ENCODE results near the gene MTNR1A. TPM values are rescaled to one million over a fixed set of nuclear protein-coding genes. Genes with fewer than 3 reads are reported as not detected.
A peak's percentile ranks its signal among the peaks of the same experiment; 100 is the strongest.

Gene MTNR1A
- total and polyA plus RNA-seq, 3 donors from 2014 or later = 1.5 to 3.3 (median 1.9) TPM

DNA sequence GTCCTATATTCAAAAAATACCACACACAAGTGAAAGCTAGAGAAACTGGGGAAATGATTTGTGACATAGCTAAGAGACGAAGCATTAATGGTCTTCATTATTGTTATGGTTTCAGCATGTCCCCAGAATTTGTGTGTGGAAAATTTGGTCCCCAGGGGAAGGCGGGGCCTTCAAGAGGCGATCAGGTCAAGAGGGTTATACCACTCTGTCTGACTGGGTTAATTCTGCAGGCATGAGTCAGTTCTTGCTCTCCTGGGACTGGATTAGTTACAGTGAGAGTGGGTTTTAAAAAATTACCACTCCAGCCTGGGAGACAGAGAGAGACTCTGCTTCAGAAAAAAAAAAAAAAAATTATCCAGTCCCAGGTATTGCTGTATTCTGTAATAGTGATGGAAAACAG, 2.1 kb upstream of the MTNR1A start:
- no peak overlapping the region for H3K4me3 ChIP-seq
- no peaks in the 10 kb centered on the region for H3K9me3 ChIP-seq
- no peak for DNase-seq
- no peak overlapping the region for H3K27ac ChIP-seq
- intact Hi-C loops (cut with DNase I; ENCODE audit: low total_unique reads) = no loop called here
- WGBS, 2 donors = 72 to 76% methylated on average over 3 of the region's 3 CpGs
- H3K27me3 ChIP-seq = no peaks in the 10 kb centered on the region
- peaks cover 3% of the 10 kb centered on the region for H3K4me1 ChIP-seq
- H3K36me3 ChIP-seq (ENCODE audit: low read depth, missing control alignments) = no peaks in the 10 kb centered on the region
- TF ChIP-seq, protein P1, sequence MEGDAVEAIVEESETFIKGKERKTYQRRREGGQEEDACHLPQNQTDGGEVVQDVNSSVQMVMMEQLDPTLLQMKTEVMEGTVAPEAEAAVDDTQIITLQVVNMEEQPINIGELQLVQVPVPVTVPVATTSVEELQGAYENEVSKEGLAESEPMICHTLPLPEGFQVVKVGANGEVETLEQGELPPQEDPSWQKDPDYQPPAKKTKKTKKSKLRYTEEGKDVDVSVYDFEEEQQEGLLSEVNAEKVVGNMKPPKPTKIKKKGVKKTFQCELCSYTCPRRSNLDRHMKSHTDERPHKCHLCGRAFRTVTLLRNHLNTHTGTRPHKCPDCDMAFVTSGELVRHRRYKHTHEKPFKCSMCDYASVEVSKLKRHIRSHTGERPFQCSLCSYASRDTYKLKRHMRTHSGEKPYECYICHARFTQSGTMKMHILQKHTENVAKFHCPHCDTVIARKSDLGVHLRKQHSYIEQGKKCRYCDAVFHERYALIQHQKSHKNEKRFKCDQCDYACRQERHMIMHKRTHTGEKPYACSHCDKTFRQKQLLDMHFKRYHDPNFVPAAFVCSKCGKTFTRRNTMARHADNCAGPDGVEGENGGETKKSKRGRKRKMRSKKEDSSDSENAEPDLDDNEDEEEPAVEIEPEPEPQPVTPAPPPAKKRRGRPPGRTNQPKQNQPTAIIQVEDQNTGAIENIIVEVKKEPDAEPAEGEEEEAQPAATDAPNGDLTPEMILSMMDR (IDR thresholded peaks at IDR 0.05) = no peak
- no peak for TF ChIP-seq POLR2A (IDR thresholded peaks at IDR 0.05)

DNA sequence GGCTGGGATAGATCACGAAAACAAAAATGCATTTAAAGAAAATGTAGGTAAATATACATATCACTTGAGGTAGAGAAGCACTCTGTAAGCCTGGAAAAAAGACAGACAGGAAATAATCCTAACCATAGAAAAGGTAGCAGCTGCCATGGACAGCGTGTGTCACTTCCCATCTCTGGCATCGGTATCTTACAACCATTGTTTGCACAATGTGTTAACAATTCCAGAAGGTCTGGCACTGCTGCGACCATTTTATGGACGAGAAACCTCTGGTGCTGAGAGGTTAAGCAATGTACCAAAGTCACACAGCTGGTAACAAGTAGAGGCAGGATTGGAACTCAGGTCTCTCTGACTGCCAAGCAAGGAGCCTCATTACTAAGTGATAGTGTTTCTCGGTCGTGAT, 1.7 kb upstream of the MTNR1A start:
- Histone ChIP-seq H3K27ac (no peak overlapping the region), H3K4me1 (peaks cover 3% of the 10 kb centered on the region), H3K27me3 (no peaks in the 10 kb centered on the region), H3K9me3 (no peaks in the 10 kb centered on the region), H3K36me3 (ENCODE audit: low read depth, missing control alignments) (no peaks in the 10 kb centered on the region), H3K4me3 (no peak overlapping the region)
- intact Hi-C loops (cut with DNase I; ENCODE audit: low total_unique reads) = no loop called here
- WGBS, 2 donors = 80 to 83% methylated on average over 7 of the region's 7 CpGs
- TF ChIP-seq, protein P1 (IDR thresholded peaks at IDR 0.05) = no peak
- no peak for TF ChIP-seq POLR2A (IDR thresholded peaks at IDR 0.05)
- DNase-seq = no peak

DNA sequence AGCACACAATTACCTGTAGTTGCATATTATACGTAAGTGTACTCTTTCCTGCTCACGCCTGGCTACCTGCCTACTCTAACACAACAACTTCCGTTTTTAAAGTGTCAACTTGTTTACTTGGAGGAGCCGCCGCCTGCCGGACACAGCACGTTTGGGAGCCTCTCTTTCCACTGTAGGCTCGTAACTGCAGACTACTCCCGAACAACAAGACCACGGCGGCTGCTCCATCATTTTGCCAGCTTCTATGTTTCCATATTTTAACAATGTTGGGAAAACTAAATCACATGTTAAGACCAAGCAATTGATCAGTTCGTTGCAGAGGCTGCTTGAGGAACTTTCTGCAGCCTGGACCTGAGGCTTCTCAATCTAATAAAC, 841 bp downstream of the MTNR1A start:
- peak overlapping the region; percentile 42 to 57 for H3K4me3 ChIP-seq

DNA sequence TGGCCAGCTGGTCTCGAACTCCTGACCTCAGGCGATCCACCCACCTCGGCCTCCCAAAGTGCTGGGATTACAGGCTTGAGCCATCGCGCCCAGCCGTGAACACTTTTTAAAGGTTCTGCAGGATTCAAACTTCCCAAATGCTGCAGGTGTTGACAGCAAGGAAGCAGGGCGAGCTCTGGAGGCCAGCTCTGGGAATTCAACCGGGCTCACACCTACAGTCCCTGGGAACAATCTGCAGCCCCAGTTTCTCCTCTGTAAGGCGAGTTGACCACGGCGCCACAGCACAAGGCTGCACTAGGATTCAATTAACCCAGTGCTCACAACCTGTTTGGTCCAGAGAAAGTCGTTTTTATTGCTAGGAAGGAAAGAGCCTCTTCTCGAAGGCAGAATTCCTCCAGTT, 1.6 kb downstream of the MTNR1A start:
- no peaks in the 10 kb centered on the region for H3K27me3 ChIP-seq
- no peaks in the 10 kb centered on the region for H3K9me3 ChIP-seq
- no peak overlapping the region for H3K27ac ChIP-seq
- WGBS, 2 donors = 36 to 59% methylated on average over 10 to 13 of the region's 13 CpGs
- no peak overlapping the region for H3K4me3 ChIP-seq
- TF ChIP-seq POLR2A (IDR thresholded peaks at IDR 0.05) = no peak
- TF ChIP-seq, protein P1 (IDR thresholded peaks at IDR 0.05) = no peak
- intact Hi-C loops (cut with DNase I; ENCODE audit: low total_unique reads) = no loop called here
- DNase-seq = no peak
- H3K4me1 ChIP-seq = peaks cover 3% of the 10 kb centered on the region
- no peaks in the 10 kb centered on the region for H3K36me3 ChIP-seq (ENCODE audit: low read depth, missing control alignments)

More for the DNA sequence above, 841 bp downstream of the MTNR1A start:
- Histone ChIP-seq H3K36me3 (ENCODE audit: low read depth, missing control alignments) (no peaks in the 10 kb centered on the region), H3K4me1 (peaks cover 3% of the 10 kb centered on the region), H3K27me3 (no peaks in the 10 kb centered on the region), H3K27ac (no peak overlapping the region), H3K9me3 (no peaks in the 10 kb centered on the region)
- intact Hi-C loops (cut with DNase I; ENCODE audit: low total_unique reads) = no loop called here
- 1% methylated on average over 12 of the region's 12 CpGs for WGBS, 2 donors
- no peak for TF ChIP-seq POLR2A (IDR thresholded peaks at IDR 0.05)
- TF ChIP-seq, protein P1 (IDR thresholded peaks at IDR 0.05) = peak in 1 of 3 experiments; percentile 14
- DNase-seq = peak; percentile 64

DNA sequence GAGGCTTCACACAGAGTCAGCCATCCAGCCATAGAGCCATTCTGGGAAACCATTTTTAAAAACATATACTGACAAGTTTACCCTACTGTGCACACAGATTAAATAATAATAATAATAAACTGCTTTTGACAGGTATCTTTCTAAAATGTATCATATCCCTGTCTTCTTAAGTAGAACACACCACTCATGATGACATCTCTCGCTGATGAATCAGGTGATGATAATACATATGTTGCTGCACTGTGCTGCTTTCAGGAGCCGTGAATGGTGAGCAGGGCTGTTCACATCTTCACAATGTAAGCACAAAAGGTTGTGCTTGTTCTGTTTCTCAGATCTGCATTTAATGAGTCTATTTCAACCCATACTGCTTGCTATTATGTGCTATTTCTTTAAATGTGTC, 3.5 kb downstream of the MTNR1A start:
- TF ChIP-seq, protein P1 (IDR thresholded peaks at IDR 0.05) = no peak
- TF ChIP-seq POLR2A (IDR thresholded peaks at IDR 0.05) = no peak
- intact Hi-C loops (cut with DNase I; ENCODE audit: low total_unique reads) = no loop called here
- H3K4me3 ChIP-seq = no peak overlapping the region
- no peaks in the 10 kb centered on the region for H3K9me3 ChIP-seq
- no peaks in the 10 kb centered on the region for H3K36me3 ChIP-seq (ENCODE audit: low read depth, missing control alignments)
- 84 to 95% methylated on average over 2 of the region's 2 CpGs for WGBS, 2 donors
- no peak overlapping the region for H3K27ac ChIP-seq
- no peaks in the 10 kb centered on the region for H3K27me3 ChIP-seq
- no peak for DNase-seq
- peaks cover 3% of the 10 kb centered on the region for H3K4me1 ChIP-seq
